K562 (cell line): ENCODE results near the gene KATNB1. TPM values are rescaled to one million over a fixed set of nuclear protein-coding genes. Genes with fewer than 3 reads are reported as not detected.

Experiments used
- ATF7 ChIP-seq: fragments of 450-650 bp; IDR thresholded peaks from 2 replicates; pipeline ENCODE4 v1.7.1; 2014; ENCODE audit warnings: mild to moderate bottlenecking, moderate library complexity
- BRD4 ChIP-seq: fragments of 200-600 bp; sonication (generic); IDR thresholded peaks from 2 replicates; pipeline ENCODE4 v1.6.1; 2017; ENCODE audit warnings: inconsistent platforms
- CBX2 ChIP-seq: fragments of 200-600 bp; sonication (generic); IDR thresholded peaks from one replicate; pipeline ENCODE4 v1.6.1; 2012; ENCODE audit warnings: mild to moderate bottlenecking, low read length, inconsistent platforms; ENCODE audit not compliant: insufficient read depth, poor library complexity, severe bottlenecking
- DPF2 ChIP-seq: fragments of 450-650 bp; IDR thresholded peaks from 2 replicates; pipeline ENCODE4 v1.6.1; 2016
- ETV6 ChIP-seq, 3 experiments: fragments of 150-350 bp in 1 of 3; sonication (generic) in 1 of 3; formaldehyde crosslinking in 1 of 3; IDR thresholded peaks; 2 replicates each; pipeline versions ENCODE4 v1.6.1 to v1.8.0; 2014 to 2022; ENCODE audit warnings: borderline replicate concordance in 2 of 3, low read depth in 2 of 3, antibody characterized with exemption in 1 of 3, low read length in 1 of 3, mild to moderate bottlenecking in 1 of 3, missing genetic modification reagents in 1 of 3
- HLTF ChIP-seq: fragments of 450-650 bp; IDR thresholded peaks from 2 replicates; pipeline ENCODE4 v1.6.1; 2016
- KDM4B ChIP-seq, 2 experiments: fragments of 450-650 bp in 1 of 2; sonication (generic) in 1 of 2; IDR thresholded peaks; 2 replicates each; pipeline ENCODE4 v1.6.1; 2016 to 2017; ENCODE audit warnings: borderline replicate concordance in 2 of 2, antibody characterized with exemption in 1 of 2, low read depth in 1 of 2, mild to moderate bottlenecking in 1 of 2
- KHSRP ChIP-seq: fragments of 450-650 bp; IDR thresholded peaks from 2 replicates; pipeline ENCODE4 v1.6.1; 2017
- MAFG ChIP-seq: fragments of 450-650 bp; conservative IDR thresholded peaks from 2 replicates; pipeline ENCODE4 v1.6.1; 2016; ENCODE audit warnings: missing genetic modification characterization, missing compliant biosample characterization
- SMAD4 ChIP-seq: fragments of 250-450 bp; sonication (Bioruptor Pico); conservative IDR thresholded peaks from 2 replicates; pipeline ENCODE4 v1.8.0; 2021; ENCODE audit warnings: inconsistent platforms, mild to moderate bottlenecking, moderate library complexity
- SRSF1 ChIP-seq: fragments of 200-400 bp; formaldehyde crosslinking; IDR thresholded peaks from 2 replicates; pipeline ENCODE4 v1.6.1; 2017; ENCODE audit warnings: mild to moderate bottlenecking, low read depth, low read length, moderate library complexity
- WHSC1 ChIP-seq: IDR thresholded peaks from one replicate; pipeline ENCODE4 v1.6.1; 2012; ENCODE audit warnings: low read length, control low read depth, inconsistent platforms
- ZC3H4 ChIP-seq: sonication (generic); formaldehyde crosslinking; IDR thresholded peaks from 2 replicates; pipeline ENCODE4 v1.9.0; 2021; ENCODE audit warnings: missing genetic modification reagents, borderline replicate concordance
- ZNF143 ChIP-seq: sonication (generic); formaldehyde crosslinking; IDR thresholded peaks from 2 replicates; pipeline ENCODE4 v1.9.0; 2022; ENCODE audit warnings: mild to moderate bottlenecking, missing genetic modification reagents
- ZNF41 ChIP-seq: fragments of 250-450 bp; sonication (Bioruptor Pico); conservative IDR thresholded peaks from 2 replicates; pipeline ENCODE4 v1.4.0; 2020; ENCODE audit warnings: mild to moderate bottlenecking
- ZZZ3 ChIP-seq: fragments of 450-650 bp; IDR thresholded peaks from 2 replicates; pipeline ENCODE4 v1.6.1; 2016; ENCODE audit warnings: antibody characterized with exemption, mild to moderate bottlenecking, moderate library complexity
- polyA plus RNA-seq, 8 experiments: library from polyadenylated mRNA; depleted of rRNA in 4 of 8; stranded (reverse) in 5 of 8; unstranded in 3 of 8; fragments of >200 nt; fragmentation: Nextera tagmentation in 2 of 8; fragmentation: Illumina TruSeq in 1 of 8; extraction: Ambion mirVana in 2 of 8; extraction: Trizol in 1 of 8; gene quantifications; 2 replicates each; pipeline versions ENCODE4 v1.2.1 to v1.2.3, GENCODE V29; 2011 to 2014; ENCODE audit warnings: inconsistent platforms in 1 of 8, missing spikeins in 1 of 8
- total RNA-seq, 7 experiments: library from RNA; depleted of rRNA in 6 of 7; stranded (reverse); fragments of >200 nt in 6 of 7; fragmentation: Illumina TruSeq in 2 of 7; extraction: Trizol in 2 of 7; gene quantifications; 2 replicates each; pipeline versions ENCODE4 v1.2.1 to v1.2.3, GENCODE V29; 2011 to 2021; ENCODE audit warnings: low replicate concordance in 1 of 7
- TF ChIP-seq, protein P1 (sequence below): fragments of 250-450 bp; sonication (Bioruptor Pico); IDR thresholded peaks from 2 replicates; pipeline ENCODE4 v1.8.0; 2021; ENCODE audit warnings: borderline replicate concordance, mild to moderate bottlenecking, moderate library complexity; ENCODE audit not compliant: poor library complexity, severe bottlenecking
- TF ChIP-seq, protein P2 (sequence below): fragments of 450-650 bp; formaldehyde crosslinking; IDR thresholded peaks from 2 replicates; pipeline ENCODE4 v1.4.0; 2020; ENCODE audit warnings: mild to moderate bottlenecking, moderate library complexity

KATNB1 gene
- total and polyA plus RNA-seq, 9 of the 15 experiments (the other 6 are each of a cell fraction or from before 2014, with no cell fraction given), result 1.2 to 52.6 (median 21.9) TPM

DNA sequence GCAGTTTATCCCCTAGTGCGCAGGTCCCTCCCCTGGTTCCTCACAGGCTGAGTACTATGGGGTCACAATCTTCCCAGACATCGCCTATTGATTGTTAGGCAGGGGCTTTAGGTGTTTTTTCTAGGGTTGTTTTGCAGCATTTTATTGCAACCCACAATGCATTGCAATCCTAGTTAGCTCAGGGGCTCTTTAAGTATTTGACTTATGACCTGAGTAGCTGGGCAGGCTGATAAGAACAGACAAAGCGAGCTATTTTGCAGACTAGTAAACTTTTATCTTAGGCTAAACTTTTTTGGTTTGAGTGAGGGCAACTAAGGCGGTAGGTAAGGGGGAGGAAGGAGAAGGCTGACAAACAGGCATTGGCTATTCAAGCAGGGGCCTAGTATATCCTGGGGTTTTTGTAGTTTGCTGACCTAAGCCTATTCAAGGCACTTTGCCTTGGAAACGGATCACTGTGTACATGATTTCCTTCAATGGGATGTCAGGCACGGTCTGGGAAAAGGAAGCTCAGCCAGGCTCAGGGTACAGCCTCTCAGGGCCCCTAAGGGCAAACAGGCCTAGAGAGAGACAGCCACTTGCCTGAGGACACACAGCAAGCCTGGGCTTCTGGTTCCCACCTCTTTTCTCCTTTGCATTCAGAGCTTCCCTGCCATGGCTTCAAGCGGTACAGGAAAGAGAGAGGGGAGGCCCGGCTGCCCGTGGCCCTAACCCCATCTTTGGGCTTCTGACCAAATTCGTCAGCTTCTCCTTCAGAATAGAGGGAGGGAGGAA lies 34.6 kb upstream of the KATNB1 start (continued):
- TF ChIP-seq ZNF41 (CRISPR knock-in tag) (no peak), ZNF143 (CRISPR knock-in tag) (peak; percentile 64; the same call in 1 of the 2 replicates), SRSF1 (no peak), BRD4 (no peak), MAFG (tag) (peak; percentile 65), ETV6 (IDR thresholded peaks at IDR 0.05; ENCODE audit: borderline replicate concordance in 1 of 2, low read depth in 2 of 2, low read length in 1 of 2) (no peak), ETV6 (CRISPR knock-in tag; IDR thresholded peaks at IDR 0.05; ENCODE audit: borderline replicate concordance) (no peak), ATF7 (no peak), ZC3H4 (CRISPR knock-in tag) (no peak), KDM4B (IDR thresholded peaks at IDR 0.05; ENCODE audit: borderline replicate concordance in 2 of 2, low read depth in 1 of 2) (no peak), CBX2 (no peak), KHSRP (no peak), SMAD4 (CRISPR knock-in tag) (0 out of 2 replicates have a peak, but pooled peaks have one; percentile 37), WHSC1 (no peak), DPF2 (no peak; the same call in none of the 2 replicates), HLTF (no peak), ZZZ3 (no peak)
- TF ChIP-seq, protein P1, sequence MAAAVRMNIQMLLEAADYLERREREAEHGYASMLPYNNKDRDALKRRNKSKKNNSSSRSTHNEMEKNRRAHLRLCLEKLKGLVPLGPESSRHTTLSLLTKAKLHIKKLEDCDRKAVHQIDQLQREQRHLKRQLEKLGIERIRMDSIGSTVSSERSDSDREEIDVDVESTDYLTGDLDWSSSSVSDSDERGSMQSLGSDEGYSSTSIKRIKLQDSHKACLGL, result no peak
- TF ChIP-seq, protein P2, sequence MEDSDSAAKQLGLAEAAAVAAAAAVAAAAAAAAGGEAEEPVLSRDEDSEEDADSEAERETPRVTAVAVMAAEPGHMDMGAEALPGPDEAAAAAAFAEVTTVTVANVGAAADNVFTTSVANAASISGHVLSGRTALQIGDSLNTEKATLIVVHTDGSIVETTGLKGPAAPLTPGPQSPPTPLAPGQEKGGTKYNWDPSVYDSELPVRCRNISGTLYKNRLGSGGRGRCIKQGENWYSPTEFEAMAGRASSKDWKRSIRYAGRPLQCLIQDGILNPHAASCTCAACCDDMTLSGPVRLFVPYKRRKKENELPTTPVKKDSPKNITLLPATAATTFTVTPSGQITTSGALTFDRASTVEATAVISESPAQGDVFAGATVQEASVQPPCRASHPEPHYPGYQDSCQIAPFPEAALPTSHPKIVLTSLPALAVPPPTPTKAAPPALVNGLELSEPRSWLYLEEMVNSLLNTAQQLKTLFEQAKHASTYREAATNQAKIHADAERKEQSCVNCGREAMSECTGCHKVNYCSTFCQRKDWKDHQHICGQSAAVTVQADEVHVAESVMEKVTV (CRISPR knock-in tag), result no peak
